ENCODE measurements around the gene DCUN1D1.
A peak's percentile ranks its signal among the peaks of the same experiment; 100 is the strongest.

DCUN1D1 gene

DNA sequence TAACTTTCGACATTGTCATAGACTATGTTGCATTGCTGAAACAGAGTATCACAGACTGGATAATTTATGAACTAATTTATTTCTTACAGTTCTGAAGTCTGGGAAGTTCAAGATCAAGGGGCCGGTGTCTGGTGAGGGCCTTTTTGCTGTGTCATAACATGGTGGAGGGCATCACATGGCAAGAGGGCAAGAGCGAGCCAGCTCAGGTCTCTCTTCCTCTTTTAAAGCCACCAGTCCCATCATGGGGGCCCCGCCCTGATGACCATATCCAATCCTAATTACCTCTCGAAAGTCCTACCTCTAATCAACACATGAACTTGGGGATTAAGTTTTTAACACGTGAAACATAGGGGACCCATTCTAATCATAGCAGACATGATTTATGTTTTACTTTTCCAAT lies 33.5 kb upstream of the DCUN1D1 start:
- TF ChIP-seq GABPA (IDR thresholded peaks at IDR 0.05; ENCODE audit: low read depth): no peak
- peak; percentile 51; the same call in 1 of the 2 replicates for TF ChIP-seq SPI1 (IDR thresholded peaks at IDR 0.05; ENCODE audit: borderline replicate concordance, low read depth)

DNA sequence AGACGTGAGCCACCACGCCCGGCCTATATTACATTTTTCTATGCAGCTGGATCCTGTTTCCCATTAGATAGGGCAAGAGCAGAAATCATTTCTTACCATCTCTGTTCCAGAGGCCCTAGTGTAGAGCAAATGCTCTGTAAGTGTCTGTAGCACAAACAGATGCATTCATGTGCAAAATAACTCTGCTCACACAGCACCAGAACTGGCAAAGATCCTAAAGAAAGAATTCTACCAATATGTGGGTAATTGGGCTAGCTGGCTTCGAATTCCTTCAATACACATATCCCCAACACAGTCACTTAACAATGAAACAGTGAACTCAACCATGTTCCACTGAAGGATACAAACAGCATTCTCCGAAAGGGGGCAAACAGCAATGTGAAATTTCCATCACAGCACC lies 32.7 kb upstream of the DCUN1D1 start:
- Histone ChIP-seq H3K27ac (replicated peaks) (no peak overlapping the region), H3K4me3 (replicated peaks; ENCODE audit: insufficient read depth, low read length) (no peak overlapping the region), H3K27me3 (ENCODE audit: insufficient read depth, poor library complexity, severe bottlenecking) (no peaks in the 10 kb centered on the region)
- no peak for DNase-seq (ENCODE audit: low read depth in 1 of 2, low spot score in 1 of 2)
- no peak for TF ChIP-seq POLR2AphosphoS5 (IDR thresholded peaks at IDR 0.05; ENCODE audit: low read depth)
- no peak for TF ChIP-seq GABPA (IDR thresholded peaks at IDR 0.05; ENCODE audit: low read depth)
- TF ChIP-seq, protein P1, sequence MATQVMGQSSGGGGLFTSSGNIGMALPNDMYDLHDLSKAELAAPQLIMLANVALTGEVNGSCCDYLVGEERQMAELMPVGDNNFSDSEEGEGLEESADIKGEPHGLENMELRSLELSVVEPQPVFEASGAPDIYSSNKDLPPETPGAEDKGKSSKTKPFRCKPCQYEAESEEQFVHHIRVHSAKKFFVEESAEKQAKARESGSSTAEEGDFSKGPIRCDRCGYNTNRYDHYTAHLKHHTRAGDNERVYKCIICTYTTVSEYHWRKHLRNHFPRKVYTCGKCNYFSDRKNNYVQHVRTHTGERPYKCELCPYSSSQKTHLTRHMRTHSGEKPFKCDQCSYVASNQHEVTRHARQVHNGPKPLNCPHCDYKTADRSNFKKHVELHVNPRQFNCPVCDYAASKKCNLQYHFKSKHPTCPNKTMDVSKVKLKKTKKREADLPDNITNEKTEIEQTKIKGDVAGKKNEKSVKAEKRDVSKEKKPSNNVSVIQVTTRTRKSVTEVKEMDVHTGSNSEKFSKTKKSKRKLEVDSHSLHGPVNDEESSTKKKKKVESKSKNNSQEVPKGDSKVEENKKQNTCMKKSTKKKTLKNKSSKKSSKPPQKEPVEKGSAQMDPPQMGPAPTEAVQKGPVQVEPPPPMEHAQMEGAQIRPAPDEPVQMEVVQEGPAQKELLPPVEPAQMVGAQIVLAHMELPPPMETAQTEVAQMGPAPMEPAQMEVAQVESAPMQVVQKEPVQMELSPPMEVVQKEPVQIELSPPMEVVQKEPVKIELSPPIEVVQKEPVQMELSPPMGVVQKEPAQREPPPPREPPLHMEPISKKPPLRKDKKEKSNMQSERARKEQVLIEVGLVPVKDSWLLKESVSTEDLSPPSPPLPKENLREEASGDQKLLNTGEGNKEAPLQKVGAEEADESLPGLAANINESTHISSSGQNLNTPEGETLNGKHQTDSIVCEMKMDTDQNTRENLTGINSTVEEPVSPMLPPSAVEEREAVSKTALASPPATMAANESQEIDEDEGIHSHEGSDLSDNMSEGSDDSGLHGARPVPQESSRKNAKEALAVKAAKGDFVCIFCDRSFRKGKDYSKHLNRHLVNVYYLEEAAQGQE (IDR thresholded peaks at IDR 0.05; ENCODE audit: insufficient replicate concordance, low read depth): no peak
- no peak for TF ChIP-seq CTCF (IDR thresholded peaks at IDR 0.05; ENCODE audit: insufficient read depth, low read length)
- no peak for TF ChIP-seq SPI1 (IDR thresholded peaks at IDR 0.05; ENCODE audit: borderline replicate concordance, low read depth)

More for the DNA sequence above, 33.5 kb upstream of the DCUN1D1 start:
- H3K4me3 ChIP-seq (replicated peaks; ENCODE audit: insufficient read depth, low read length): no peak overlapping the region
- peak in 1 of 2 experiments; percentile 24 for DNase-seq (ENCODE audit: low read depth in 1 of 2, low spot score in 1 of 2)
- no peaks in the 10 kb centered on the region for H3K27me3 ChIP-seq (ENCODE audit: insufficient read depth, poor library complexity, severe bottlenecking)
- no peak overlapping the region for H3K27ac ChIP-seq (replicated peaks)

DNA sequence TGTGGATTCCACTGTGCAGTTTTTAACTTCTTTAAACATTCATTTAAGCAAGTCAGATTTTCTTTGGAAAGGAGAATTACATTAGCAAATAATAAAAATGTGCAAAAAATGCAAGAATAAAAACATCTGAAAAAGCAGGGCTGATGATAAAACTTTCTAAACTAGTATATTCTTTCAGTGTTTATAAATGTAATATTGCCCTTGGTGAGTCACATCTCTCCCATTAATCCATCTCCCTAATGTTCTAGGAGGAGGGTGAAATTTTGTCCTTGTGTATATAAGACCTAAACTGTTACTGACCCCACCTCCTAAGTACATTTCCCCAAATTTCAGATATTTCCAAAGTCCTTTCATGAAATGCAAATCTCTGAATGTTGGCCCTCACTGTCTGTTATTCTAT lies 28.5 kb upstream of the DCUN1D1 start:
- H3K27me3 ChIP-seq (ENCODE audit: insufficient read depth, poor library complexity, severe bottlenecking): no peaks in the 10 kb centered on the region
- no peak overlapping the region for H3K4me3 ChIP-seq (replicated peaks; ENCODE audit: insufficient read depth, low read length)
- DNase-seq (ENCODE audit: low read depth in 1 of 2, low spot score in 1 of 2): no peak
- no peak for TF ChIP-seq GABPA (IDR thresholded peaks at IDR 0.05; ENCODE audit: low read depth)
- no peak for TF ChIP-seq CTCF (IDR thresholded peaks at IDR 0.05; ENCODE audit: insufficient read depth, low read length)
- no peak for TF ChIP-seq SPI1 (IDR thresholded peaks at IDR 0.05; ENCODE audit: borderline replicate concordance, low read depth)
- TF ChIP-seq, protein P1 (IDR thresholded peaks at IDR 0.05; ENCODE audit: insufficient replicate concordance, low read depth): no peak
- no peak overlapping the region for H3K27ac ChIP-seq (replicated peaks)

- TF ChIP-seq POLR2AphosphoS5 (IDR thresholded peaks at IDR 0.05; ENCODE audit: low read depth) (no peak), GABPA (IDR thresholded peaks at IDR 0.05; ENCODE audit: low read depth) (no peak), CTCF (IDR thresholded peaks at IDR 0.05; ENCODE audit: insufficient read depth, low read length) (no peak), SPI1 (IDR thresholded peaks at IDR 0.05; ENCODE audit: borderline replicate concordance, low read depth) (no peak)
- TF ChIP-seq, protein P1 (IDR thresholded peaks at IDR 0.05; ENCODE audit: insufficient replicate concordance, low read depth): no peak
- Histone ChIP-seq H3K27ac (replicated peaks) (no peak overlapping the region), H3K27me3 (ENCODE audit: insufficient read depth, poor library complexity, severe bottlenecking) (no peaks in the 10 kb centered on the region), H3K4me3 (replicated peaks; ENCODE audit: insufficient read depth, low read length) (no peak overlapping the region)
- DNase-seq (ENCODE audit: low read depth in 1 of 2, low spot score in 1 of 2): no peak
Measured at GRCh38 chr3:183008303-183008702, 28.0 kb upstream of the DCUN1D1 start.
